KG1 (cell line): ENCODE measurements around the gene MYCBP2.
"Not testable (repeated sequence)": the region's sequence is repeated elsewhere in the genome, so short reads cannot be mapped to it uniquely, and the experiment has no call there.

Experiments
- DNase-seq: peaks from one replicate; lab custom pipeline; 2025; lab: John Stamatoyannopoulos, UW

Gene MYCBP2, protein sequence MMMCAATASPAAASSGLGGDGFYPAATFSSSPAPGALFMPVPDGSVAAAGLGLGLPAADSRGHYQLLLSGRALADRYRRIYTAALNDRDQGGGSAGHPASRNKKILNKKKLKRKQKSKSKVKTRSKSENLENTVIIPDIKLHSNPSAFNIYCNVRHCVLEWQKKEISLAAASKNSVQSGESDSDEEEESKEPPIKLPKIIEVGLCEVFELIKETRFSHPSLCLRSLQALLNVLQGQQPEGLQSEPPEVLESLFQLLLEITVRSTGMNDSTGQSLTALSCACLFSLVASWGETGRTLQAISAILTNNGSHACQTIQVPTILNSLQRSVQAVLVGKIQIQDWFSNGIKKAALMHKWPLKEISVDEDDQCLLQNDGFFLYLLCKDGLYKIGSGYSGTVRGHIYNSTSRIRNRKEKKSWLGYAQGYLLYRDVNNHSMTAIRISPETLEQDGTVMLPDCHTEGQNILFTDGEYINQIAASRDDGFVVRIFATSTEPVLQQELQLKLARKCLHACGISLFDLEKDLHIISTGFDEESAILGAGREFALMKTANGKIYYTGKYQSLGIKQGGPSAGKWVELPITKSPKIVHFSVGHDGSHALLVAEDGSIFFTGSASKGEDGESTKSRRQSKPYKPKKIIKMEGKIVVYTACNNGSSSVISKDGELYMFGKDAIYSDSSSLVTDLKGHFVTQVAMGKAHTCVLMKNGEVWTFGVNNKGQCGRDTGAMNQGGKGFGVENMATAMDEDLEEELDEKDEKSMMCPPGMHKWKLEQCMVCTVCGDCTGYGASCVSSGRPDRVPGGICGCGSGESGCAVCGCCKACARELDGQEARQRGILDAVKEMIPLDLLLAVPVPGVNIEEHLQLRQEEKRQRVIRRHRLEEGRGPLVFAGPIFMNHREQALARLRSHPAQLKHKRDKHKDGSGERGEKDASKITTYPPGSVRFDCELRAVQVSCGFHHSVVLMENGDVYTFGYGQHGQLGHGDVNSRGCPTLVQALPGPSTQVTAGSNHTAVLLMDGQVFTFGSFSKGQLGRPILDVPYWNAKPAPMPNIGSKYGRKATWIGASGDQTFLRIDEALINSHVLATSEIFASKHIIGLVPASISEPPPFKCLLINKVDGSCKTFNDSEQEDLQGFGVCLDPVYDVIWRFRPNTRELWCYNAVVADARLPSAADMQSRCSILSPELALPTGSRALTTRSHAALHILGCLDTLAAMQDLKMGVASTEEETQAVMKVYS (N-terminal part only)

DNA sequence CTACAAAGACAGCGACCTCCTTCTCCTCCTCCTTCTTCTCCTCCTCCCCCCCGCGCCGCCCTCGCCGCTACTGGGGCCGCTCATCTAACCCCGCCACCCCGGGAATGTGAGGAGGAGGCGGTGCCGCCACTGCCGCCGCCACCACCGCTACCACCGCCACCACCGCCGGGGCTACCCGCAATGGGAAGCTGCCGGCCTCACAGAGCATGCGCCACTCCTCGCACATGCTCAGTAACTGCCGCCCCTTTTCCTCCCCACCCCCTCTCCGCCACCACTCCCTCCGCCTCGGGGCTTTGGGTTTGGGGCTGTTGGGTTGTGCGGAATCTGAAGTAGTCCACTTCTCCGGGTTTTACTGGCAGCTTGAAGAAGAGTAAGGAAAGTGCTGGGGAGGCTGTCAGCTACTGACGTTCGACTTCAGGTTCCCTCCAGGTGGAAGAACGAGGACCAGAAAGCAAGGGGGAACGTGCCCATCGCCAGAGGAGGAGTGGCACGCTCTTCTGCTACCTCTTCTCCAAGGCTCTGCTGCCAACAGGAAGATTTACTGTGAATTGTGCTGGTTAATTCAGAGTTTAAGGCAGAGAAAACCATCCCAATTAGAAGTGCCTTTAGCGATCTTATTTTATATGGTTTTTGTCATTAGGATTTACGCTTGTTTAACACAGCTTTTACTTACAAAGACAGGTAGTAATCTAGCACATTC lies at the start of gene MYCBP2:
Gene MYCBP2 (minus strand): TSS at position 190 of the 700 bp plus-strand sequence. CDS start 319 bp downstream, outside the sequence.
- peak; percentile 89 for DNase-seq

DNA sequence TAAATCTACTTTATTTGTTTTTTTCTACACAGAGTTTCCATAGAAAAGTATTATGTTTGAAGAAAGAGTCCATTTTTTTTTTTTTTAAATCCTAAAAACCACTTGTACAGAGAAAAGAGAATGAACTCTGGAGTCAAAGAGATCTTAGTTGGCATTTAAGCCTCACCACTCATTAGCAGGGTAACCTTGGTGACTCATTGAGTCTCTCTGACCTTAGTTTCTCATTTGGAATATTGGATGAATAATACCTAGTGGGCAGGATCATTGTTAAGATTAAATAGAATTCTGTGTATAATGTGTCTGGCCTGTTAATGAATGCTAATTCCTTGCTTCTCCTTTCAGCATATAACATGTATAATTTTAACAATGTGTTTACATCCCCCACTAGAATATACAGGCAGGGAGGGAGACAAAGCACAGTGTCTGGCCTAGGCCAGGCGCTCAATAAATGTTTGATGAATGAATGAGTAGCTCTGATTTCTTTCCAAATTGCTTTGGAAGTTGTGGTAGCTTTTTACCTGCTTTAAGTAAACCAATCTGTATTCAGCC lies 48.7 kb upstream of the MYCBP2 start:
- DNase-seq = no peak

GRCh38 chr13:77374786-77375185 lies 47.9 kb upstream of the MYCBP2 start:
- no peak for DNase-seq

- no peak for DNase-seq
These were observed 47.4 kb upstream of the MYCBP2 start for GRCh38 chr13:77374339-77374738.

DNA sequence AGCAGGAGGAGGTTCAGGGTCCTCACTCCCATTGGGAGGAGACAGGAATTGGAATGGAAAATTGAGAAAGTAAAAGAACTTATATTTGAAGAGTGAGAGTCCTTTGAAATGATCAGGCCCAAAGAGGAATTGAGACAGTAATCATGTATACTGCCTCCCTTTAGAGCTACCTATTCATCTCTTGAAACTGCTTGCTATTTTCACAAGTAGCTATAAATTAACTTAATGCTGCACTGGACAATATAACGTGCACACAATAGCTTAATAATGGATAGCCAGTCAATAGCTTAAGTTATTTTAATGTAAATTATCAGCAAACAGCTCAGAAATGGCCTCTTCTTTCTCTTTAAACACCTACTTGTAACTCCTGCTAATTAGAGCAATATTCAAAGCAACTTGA lies 46.6 kb upstream of the MYCBP2 start:
- no peak for DNase-seq

- DNase-seq = no peak
These were observed 45.4 kb upstream of the MYCBP2 start for GRCh38 chr13:77372275-77372674.

DNA sequence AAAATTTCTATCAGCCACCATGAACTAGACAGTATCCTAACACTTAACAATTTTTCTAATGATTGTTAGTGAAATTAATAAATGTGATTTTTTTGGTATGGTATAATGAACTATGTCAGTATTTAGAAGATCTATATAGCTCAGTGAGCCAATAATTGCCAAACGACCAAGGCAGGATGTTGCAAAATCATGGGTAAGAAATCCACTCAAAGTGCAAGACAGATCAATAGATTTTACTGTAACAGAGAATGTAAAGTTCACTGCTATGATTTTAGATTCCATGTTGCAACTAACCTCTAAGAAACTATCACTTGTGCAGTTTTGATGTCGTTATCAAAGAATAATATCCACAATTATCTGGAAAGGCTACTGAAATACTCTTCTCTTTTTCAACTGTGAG lies 44.0 kb upstream of the MYCBP2 start:
- DNase-seq = no peak

GRCh38 chr13:77362166-77362565 lies 35.3 kb upstream of the MYCBP2 start:
- DNase-seq = no peak

GRCh38 chr13:77360032-77360685 lies 33.3 kb upstream of the MYCBP2 start:
- no peak for DNase-seq

GRCh38 chr13:77359171-77359570 lies 32.3 kb upstream of the MYCBP2 start:
- DNase-seq = no peak

DNA sequence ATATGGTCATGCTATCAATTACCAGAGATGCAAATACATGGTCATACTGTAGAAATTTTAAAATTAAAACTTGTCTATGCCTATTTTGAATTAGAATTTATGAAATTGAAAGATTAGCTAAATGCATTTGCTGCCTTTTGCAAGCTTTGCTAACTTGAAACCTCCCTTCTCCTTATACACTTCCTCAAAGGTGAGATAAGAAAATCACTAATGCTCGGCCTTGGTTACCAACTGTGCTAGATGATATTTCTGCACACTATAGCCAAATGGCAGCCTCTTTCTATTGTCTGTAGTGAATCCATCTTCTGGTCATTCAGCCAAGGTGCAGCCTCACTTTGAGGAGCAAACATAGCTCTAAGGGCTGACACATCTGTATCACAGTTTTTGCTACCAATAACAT lies 31.1 kb upstream of the MYCBP2 start:
- DNase-seq = no peak

GRCh38 chr13:77356155-77356554 lies 29.3 kb upstream of the MYCBP2 start:
- DNase-seq = no peak

DNA sequence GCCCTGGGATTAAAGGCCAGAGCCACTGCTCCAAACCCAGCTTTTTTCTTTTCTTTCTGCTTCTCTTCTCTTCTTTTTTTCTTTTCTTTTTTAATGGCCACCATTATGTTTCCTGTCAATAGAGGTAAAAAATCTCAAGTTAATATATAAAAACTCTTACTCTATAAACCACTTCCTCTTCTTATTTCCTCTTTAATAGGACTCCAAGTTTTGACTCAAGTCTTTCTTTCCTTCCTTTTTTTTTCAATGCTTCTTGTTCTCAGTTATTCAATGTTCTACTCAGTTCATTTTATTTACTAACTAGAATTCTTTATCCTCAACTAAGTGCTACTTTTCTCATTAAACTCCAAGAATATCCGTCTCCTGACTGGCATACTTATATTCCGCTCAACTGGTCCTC lies 27.1 kb upstream of the MYCBP2 start:
- DNase-seq = no peak

- no peak for DNase-seq
These were observed 24.4 kb upstream of the MYCBP2 start for GRCh38 chr13:77351315-77351714.

DNA sequence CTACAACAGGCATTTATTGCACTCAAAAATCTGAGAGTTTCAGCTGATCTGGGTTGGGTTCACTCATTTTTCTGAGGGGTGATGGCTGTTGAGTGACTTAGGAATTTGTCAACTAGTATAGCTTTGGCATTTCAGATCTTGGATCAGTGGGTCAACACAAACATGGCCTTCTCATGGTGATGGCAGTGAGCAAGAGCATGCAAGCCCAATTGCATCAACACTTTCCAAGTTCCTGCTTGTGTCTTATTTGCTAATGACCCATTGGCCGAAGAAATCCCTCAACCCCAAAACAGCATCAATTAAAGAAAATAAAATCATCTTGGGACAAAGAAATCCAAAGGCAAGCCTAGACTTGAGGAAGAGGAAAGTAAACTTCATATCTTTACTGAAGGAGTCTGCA lies 23.9 kb upstream of the MYCBP2 start:
- DNase-seq = no peak

- no peak for DNase-seq
These were observed 22.5 kb upstream of the MYCBP2 start for GRCh38 chr13:77349365-77349764.

- DNase-seq = not testable (repeated sequence)
These were observed 20.5 kb upstream of the MYCBP2 start for GRCh38 chr13:77347351-77347750.

DNA sequence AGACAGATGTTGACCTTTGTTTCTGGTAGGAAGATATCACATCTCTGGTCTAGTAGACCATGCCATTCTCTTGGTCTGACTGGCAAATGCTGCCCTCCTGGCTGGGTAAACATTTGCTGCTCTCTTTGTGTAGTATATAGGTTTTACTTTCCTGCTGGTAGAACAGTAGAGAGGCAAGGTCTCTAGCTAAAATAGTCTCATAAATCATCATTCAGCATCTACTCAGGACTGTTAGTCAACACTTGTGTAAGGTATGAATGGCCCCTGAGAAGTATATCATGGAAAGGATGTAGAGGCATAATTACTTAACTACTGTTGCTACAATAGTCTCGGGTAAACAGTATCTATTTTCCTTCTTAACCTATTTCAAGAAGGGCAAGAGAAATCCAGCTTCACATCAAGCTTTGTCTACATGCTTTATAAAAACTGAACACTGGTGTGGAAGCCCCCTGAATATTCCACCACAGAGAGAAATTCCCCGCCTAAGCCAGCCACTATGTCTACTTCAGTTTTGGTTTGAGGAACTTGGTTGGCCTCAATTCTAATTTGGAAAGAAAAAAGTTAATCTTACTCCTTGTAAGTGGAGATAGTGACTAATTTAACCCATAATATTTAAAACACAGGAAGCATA lies 18.4 kb upstream of the MYCBP2 start:
- peak; percentile 8 for DNase-seq

- DNase-seq = no peak
These were observed 16.9 kb upstream of the MYCBP2 start for GRCh38 chr13:77343841-77344240.

- DNase-seq = no peak
These were observed 12.5 kb upstream of the MYCBP2 start for GRCh38 chr13:77339408-77339807.
